ENCODE data around the gene SAMD8.
"Not testable (repeated sequence)": the region's sequence is repeated elsewhere in the genome, so short reads cannot be mapped to it uniquely, and the experiment has no call there.

SAMD8 gene

GRCh38 chr10:75180592-75180991, 69.1 kb downstream of the SAMD8 start:
- no peaks in the 10 kb centered on the region for H3K27me3 ChIP-seq (ENCODE audit: control insufficient read depth, insufficient read depth, low read length)
- H3K27ac ChIP-seq (ENCODE audit: low read depth, low read length) = no peak overlapping the region
- H3K4me1 ChIP-seq (ENCODE audit: control insufficient read depth, insufficient read depth, low read length) = no peaks in the 10 kb centered on the region
- H3K9ac ChIP-seq (ENCODE audit: low read length) = no peak overlapping the region
- peaks cover 19% of the 10 kb centered on the region for H3K36me3 ChIP-seq (ENCODE audit: control insufficient read depth, insufficient read depth, low read length)
- no peaks in the 10 kb centered on the region for H3K9me3 ChIP-seq (ENCODE audit: control insufficient read depth, insufficient read depth, low read depth, low read length)
- no peak overlapping the region for H3K4me3 ChIP-seq (ENCODE audit: low read depth, low read length)

GRCh38 chr10:75181073-75181472, 69.6 kb downstream of the SAMD8 start:
- Histone ChIP-seq H3K27me3 (ENCODE audit: control insufficient read depth, insufficient read depth, low read length) (no peaks in the 10 kb centered on the region), H3K4me1 (ENCODE audit: control insufficient read depth, insufficient read depth, low read length) (no peaks in the 10 kb centered on the region), H3K36me3 (ENCODE audit: control insufficient read depth, insufficient read depth, low read length) (peaks cover 18% of the 10 kb centered on the region), H3K9me3 (ENCODE audit: control insufficient read depth, insufficient read depth, low read depth, low read length) (no peaks in the 10 kb centered on the region), H3K9ac (ENCODE audit: low read length) (no peak overlapping the region), H3K4me3 (ENCODE audit: low read depth, low read length) (no peak overlapping the region), H3K27ac (ENCODE audit: low read depth, low read length) (no peak overlapping the region)

GRCh38 chr10:75186310-75186709, 74.9 kb downstream of the SAMD8 start:
- H3K36me3 ChIP-seq (ENCODE audit: control insufficient read depth, insufficient read depth, low read length) = 0 out of 2 replicates have a peak, but pooled peaks cover 3% of the 10 kb centered on the region
- no peak overlapping the region for H3K4me3 ChIP-seq (ENCODE audit: low read depth, low read length)
- no peaks in the 10 kb centered on the region for H3K4me1 ChIP-seq (ENCODE audit: control insufficient read depth, insufficient read depth, low read length)
- no peaks in the 10 kb centered on the region for H3K9me3 ChIP-seq (ENCODE audit: control insufficient read depth, insufficient read depth, low read depth, low read length)
- no peaks in the 10 kb centered on the region for H3K27me3 ChIP-seq (ENCODE audit: control insufficient read depth, insufficient read depth, low read length)
- H3K9ac ChIP-seq (ENCODE audit: low read length) = no peak overlapping the region
- H3K27ac ChIP-seq (ENCODE audit: low read depth, low read length) = no peak overlapping the region

GRCh38 chr10:75187961-75188426, 76.5 kb downstream of the SAMD8 start:
- Histone ChIP-seq H3K27me3 (ENCODE audit: control insufficient read depth, insufficient read depth, low read length) (no peaks in the 10 kb centered on the region), H3K9me3 (ENCODE audit: control insufficient read depth, insufficient read depth, low read depth, low read length) (no peaks in the 10 kb centered on the region), H3K9ac (ENCODE audit: low read length) (no peak overlapping the region), H3K36me3 (ENCODE audit: control insufficient read depth, insufficient read depth, low read length) (no peaks in the 10 kb centered on the region), H3K4me1 (ENCODE audit: control insufficient read depth, insufficient read depth, low read length) (peaks cover 5% of the 10 kb centered on the region; the same call in 1 of the 2 replicates), H3K27ac (ENCODE audit: low read depth, low read length) (no peak overlapping the region), H3K4me3 (ENCODE audit: low read depth, low read length) (no peak overlapping the region)

- not testable (repeated sequence) for H3K27ac ChIP-seq (ENCODE audit: low read depth, low read length); H3K9ac ChIP-seq (ENCODE audit: low read length); H3K27me3 ChIP-seq (ENCODE audit: control insufficient read depth, insufficient read depth, low read length); H3K4me3 ChIP-seq (ENCODE audit: low read depth, low read length); H3K9me3 ChIP-seq (ENCODE audit: control insufficient read depth, insufficient read depth, low read depth, low read length); H3K4me1 ChIP-seq (ENCODE audit: control insufficient read depth, insufficient read depth, low read length); H3K36me3 ChIP-seq (ENCODE audit: control insufficient read depth, insufficient read depth, low read length)
These were observed 77.1 kb downstream of the SAMD8 start for GRCh38 chr10:75188522-75188921.

- H3K4me3 ChIP-seq (ENCODE audit: low read depth, low read length) = no peak overlapping the region
- H3K27me3 ChIP-seq (ENCODE audit: control insufficient read depth, insufficient read depth, low read length) = no peaks in the 10 kb centered on the region
- H3K36me3 ChIP-seq (ENCODE audit: control insufficient read depth, insufficient read depth, low read length) = no peaks in the 10 kb centered on the region
- H3K27ac ChIP-seq (ENCODE audit: low read depth, low read length) = no peak overlapping the region
- H3K9me3 ChIP-seq (ENCODE audit: control insufficient read depth, insufficient read depth, low read depth, low read length) = no peaks in the 10 kb centered on the region
- peaks cover 5% of the 10 kb centered on the region; the same call in 1 of the 2 replicates for H3K4me1 ChIP-seq (ENCODE audit: control insufficient read depth, insufficient read depth, low read length)
- H3K9ac ChIP-seq (ENCODE audit: low read length) = no peak overlapping the region
These were observed 78.0 kb downstream of the SAMD8 start for GRCh38 chr10:75189266-75190096.

GRCh38 chr10:75191821-75192568, 80.5 kb downstream of the SAMD8 start:
- H3K4me3 ChIP-seq (ENCODE audit: low read depth, low read length) = no peak overlapping the region
- no peaks in the 10 kb centered on the region for H3K9me3 ChIP-seq (ENCODE audit: control insufficient read depth, insufficient read depth, low read depth, low read length)
- no peak overlapping the region for H3K27ac ChIP-seq (ENCODE audit: low read depth, low read length)
- no peak overlapping the region for H3K9ac ChIP-seq (ENCODE audit: low read length)
- peaks cover 5% of the 10 kb centered on the region; the same call in 1 of the 2 replicates for H3K4me1 ChIP-seq (ENCODE audit: control insufficient read depth, insufficient read depth, low read length)
- H3K36me3 ChIP-seq (ENCODE audit: control insufficient read depth, insufficient read depth, low read length) = no peaks in the 10 kb centered on the region
- no peaks in the 10 kb centered on the region for H3K27me3 ChIP-seq (ENCODE audit: control insufficient read depth, insufficient read depth, low read length)

- not testable (repeated sequence) for H3K36me3 ChIP-seq (ENCODE audit: control insufficient read depth, insufficient read depth, low read length); H3K4me1 ChIP-seq (ENCODE audit: control insufficient read depth, insufficient read depth, low read length); H3K27ac ChIP-seq (ENCODE audit: low read depth, low read length)
These were observed 83.2 kb downstream of the SAMD8 start for GRCh38 chr10:75194625-75195024.

GRCh38 chr10:75195035-75195763, 83.7 kb downstream of the SAMD8 start:
- no peak overlapping the region for H3K9ac ChIP-seq (ENCODE audit: low read length)
- no peak overlapping the region for H3K27ac ChIP-seq (ENCODE audit: low read depth, low read length)
- H3K9me3 ChIP-seq (ENCODE audit: control insufficient read depth, insufficient read depth, low read depth, low read length) = no peaks in the 10 kb centered on the region
- no peaks in the 10 kb centered on the region for H3K27me3 ChIP-seq (ENCODE audit: control insufficient read depth, insufficient read depth, low read length)
- H3K4me3 ChIP-seq (ENCODE audit: low read depth, low read length) = no peak overlapping the region
- peaks cover 5% of the 10 kb centered on the region; the same call in 1 of the 2 replicates for H3K4me1 ChIP-seq (ENCODE audit: control insufficient read depth, insufficient read depth, low read length)
- H3K36me3 ChIP-seq (ENCODE audit: control insufficient read depth, insufficient read depth, low read length) = no peaks in the 10 kb centered on the region

More at GRCh38 chr10:75194625-75195024, 83.2 kb downstream of the SAMD8 start:
- not testable (repeated sequence) for H3K9me3 ChIP-seq (ENCODE audit: control insufficient read depth, insufficient read depth, low read depth, low read length); H3K4me3 ChIP-seq (ENCODE audit: low read depth, low read length); H3K9ac ChIP-seq (ENCODE audit: low read length); H3K27me3 ChIP-seq (ENCODE audit: control insufficient read depth, insufficient read depth, low read length)

- Histone ChIP-seq H3K27ac (ENCODE audit: low read depth, low read length) (no peak overlapping the region), H3K36me3 (ENCODE audit: control insufficient read depth, insufficient read depth, low read length) (no peaks in the 10 kb centered on the region), H3K9me3 (ENCODE audit: control insufficient read depth, insufficient read depth, low read depth, low read length) (no peaks in the 10 kb centered on the region), H3K27me3 (ENCODE audit: control insufficient read depth, insufficient read depth, low read length) (no peaks in the 10 kb centered on the region), H3K4me3 (ENCODE audit: low read depth, low read length) (no peak overlapping the region), H3K4me1 (ENCODE audit: control insufficient read depth, insufficient read depth, low read length) (peaks cover 2% of the 10 kb centered on the region; the same call in 1 of the 2 replicates), H3K9ac (ENCODE audit: low read length) (no peak overlapping the region)
These were observed 85.6 kb downstream of the SAMD8 start for GRCh38 chr10:75197066-75197465.
